H1 (cell line): ENCODE data around the gene TSPAN4. TPM values are rescaled to one million over a fixed set of nuclear protein-coding genes. Genes with fewer than 3 reads are reported as not detected.

ENCODE experiments used
- CEBPB ChIP-seq: IDR thresholded peaks from 2 replicates; pipeline ENCODE4 v1.6.1; 2012; ENCODE audit warnings: low read depth, low read length
- CHD2 ChIP-seq: IDR thresholded peaks from 2 replicates; pipeline ENCODE4 v1.6.1; 2012; ENCODE audit warnings: low read length, improper control_type of control experiment
- CHD7 ChIP-seq: fragments of 300-600 bp; sonication (generic); IDR thresholded peaks from 2 replicates; pipeline ENCODE4 v1.7.1; 2012; ENCODE audit warnings: low read length, moderate library complexity, mild to moderate bottlenecking, inconsistent platforms; ENCODE audit not compliant: insufficient replicate concordance
- CTCF ChIP-seq, 3 experiments: IDR thresholded peaks; 1 replicate in 2 of 3; 2 replicates in 1 of 3; pipeline versions ENCODE4 v1.5.1 to v1.6.1; 2011; ENCODE audit warnings: low read length in 3 of 3, mild to moderate bottlenecking in 3 of 3, inconsistent platforms in 2 of 3, low read depth in 1 of 3, moderate library complexity in 1 of 3; ENCODE audit not compliant: insufficient read depth in 1 of 3; ENCODE audit errors: control extremely low read depth in 1 of 3
- RFX5 ChIP-seq: IDR thresholded peaks from 2 replicates; pipeline ENCODE4 v1.6.1; 2011; ENCODE audit warnings: low read depth, low read length, improper control_type of control experiment, borderline replicate concordance
- SIX5 ChIP-seq: IDR thresholded peaks from 2 replicates; pipeline ENCODE4 v1.6.1; 2011; ENCODE audit warnings: mild to moderate bottlenecking, low read depth, low read length
- SP1 ChIP-seq: IDR thresholded peaks from 2 replicates; pipeline ENCODE4 v1.6.1; 2011; ENCODE audit warnings: low read depth, low read length
- polyA plus RNA-seq, 7 experiments: library from polyadenylated mRNA; depleted of rRNA in 3 of 7; stranded (reverse) in 5 of 7; unstranded in 2 of 7; fragments of >200 nt in 5 of 7; fragments of 200-250 nt in 2 of 7; gene quantifications; 1 replicate in 5 of 7; 2 replicates in 1 of 7; 4 replicates in 1 of 7; pipeline versions ENCODE4 v1.2.1 to v1.2.3, GENCODE V29; 2011 to 2013; ENCODE audit warnings: missing spikeins in 2 of 7, mixed read lengths in 2 of 7
- total RNA-seq: library from RNA; stranded (reverse); fragmentation: NEBNext Ultra II Directional; extraction: Animal tissue kit (Norgen Biotek cat#: 25700); gene quantifications from 2 replicates; pipeline ENCODE4 v1.2.1, GENCODE V29; 2021

Gene TSPAN4
- total and polyA plus RNA-seq, 2 of the 8 experiments (the other 6 are each of a cell fraction or from before 2014, with no cell fraction given), result 74.1 to 145 TPM

- TF ChIP-seq CHD7, result no peak
- TF ChIP-seq CTCF (IDR thresholded peaks at IDR 0.05; ENCODE audit: control extremely low read depth in 1 of 3, insufficient read depth in 1 of 3, low read depth in 1 of 3, low read length in 3 of 3), result no peak
- no peak for TF ChIP-seq CHD2
- TF ChIP-seq RFX5, result no peak
- TF ChIP-seq SP1, result no peak
- TF ChIP-seq SIX5, result no peak
- no peak for TF ChIP-seq CEBPB
These were observed 20.9 kb upstream of the TSPAN4 start (continued) for GRCh38 chr11:821512-822371.
